PFSK-1 (cell line): ENCODE results near the gene AP2A2.

Source experiments
- FOXP2 ChIP-seq: optimal IDR thresholded peaks from 2 replicates; pipeline ENCODE3; 2011; ENCODE audit warnings: borderline replicate concordance, control low read depth, inconsistent platforms; ENCODE audit not compliant: insufficient read depth; ENCODE audit errors: extremely low read length, extremely low read depth
- POLR2AphosphoS5 ChIP-seq: IDR thresholded peaks from 2 replicates; pipeline ENCODE4 v1.6.1; 2012; ENCODE audit warnings: low read depth, mild to moderate bottlenecking, control low read depth, low read length, moderate library complexity
- REST ChIP-seq, 2 experiments: IDR thresholded peaks; 2 replicates each; pipeline versions ENCODE4 v1.6.1 to v1.8.0; 2011 to 2012; ENCODE audit warnings: low read depth in 2 of 2, low read length in 2 of 2, control low read depth in 1 of 2, inconsistent platforms in 1 of 2, mild to moderate bottlenecking in 1 of 2, moderate library complexity in 1 of 2; ENCODE audit not compliant: insufficient read depth in 1 of 2
- SIN3A ChIP-seq: IDR thresholded peaks from 2 replicates; pipeline ENCODE4 v1.6.1; 2012; ENCODE audit warnings: mild to moderate bottlenecking, low read length, moderate library complexity, borderline replicate concordance; ENCODE audit not compliant: insufficient read depth
- TAF1 ChIP-seq: IDR thresholded peaks from 2 replicates; pipeline ENCODE4 v1.6.1; 2012; ENCODE audit warnings: low read length, control low read depth, borderline replicate concordance; ENCODE audit not compliant: insufficient read depth

Gene AP2A2

GRCh38 chr11:1009991-1010390 lies 84.3 kb downstream of the AP2A2 start:
- TF ChIP-seq POLR2AphosphoS5: no peak

GRCh38 chr11:1010551-1011319 lies 85.1 kb downstream of the AP2A2 start:
- TF ChIP-seq TAF1 (no peak), FOXP2 (no peak), REST (IDR thresholded peaks at IDR 0.05; ENCODE audit: insufficient read depth in 1 of 2, low read depth in 2 of 2, low read length in 2 of 2) (no peak), POLR2AphosphoS5 (no peak), SIN3A (no peak)

GRCh38 chr11:1011320-1011698 lies 85.6 kb downstream of the AP2A2 start:
- TF ChIP-seq SIN3A (no peak), FOXP2 (no peak), POLR2AphosphoS5 (no peak), TAF1 (no peak), REST (IDR thresholded peaks at IDR 0.05; ENCODE audit: insufficient read depth in 1 of 2, low read depth in 2 of 2, low read length in 2 of 2) (no peak)

- no peak for TF ChIP-seq REST (IDR thresholded peaks at IDR 0.05; ENCODE audit: insufficient read depth in 1 of 2, low read depth in 2 of 2, low read length in 2 of 2)
- no peak for TF ChIP-seq SIN3A
- TF ChIP-seq POLR2AphosphoS5: no peak
- TF ChIP-seq FOXP2: no peak
- no peak for TF ChIP-seq TAF1
Observed at GRCh38 chr11:1012291-1012690, 86.6 kb downstream of the AP2A2 start.

- TF ChIP-seq POLR2AphosphoS5 (no peak; the same call in 1 of the 2 replicates), FOXP2 (no peak), REST (IDR thresholded peaks at IDR 0.05; ENCODE audit: insufficient read depth in 1 of 2, low read depth in 2 of 2, low read length in 2 of 2) (no peak), SIN3A (no peak), TAF1 (no peak)
Observed at GRCh38 chr11:1012740-1013630, 87.3 kb downstream of the AP2A2 start.
